ENCODE results near the gene MGRN1. TPM values are rescaled to one million over a fixed set of nuclear protein-coding genes. Genes with fewer than 3 reads are reported as not detected.

The MGRN1 gene
- total and polyA plus RNA-seq, 2 of the 13 experiments (the other 11 are each of a cell fraction or from before 2014, with no cell fraction given), result 11.9 to 12.6 TPM

GRCh38 chr16:4617880-4618279 is 6.7 kb upstream of the MGRN1 start (continued):
- TF ChIP-seq ZNF564 (CRISPR knock-in tag; IDR thresholded peaks at IDR 0.05) (no peak), ZNF543 (CRISPR knock-in tag; IDR thresholded peaks at IDR 0.05) (0 out of 2 replicates have a peak, but pooled peaks have one; percentile 3), ZHX2 (IDR thresholded peaks at IDR 0.05; ENCODE audit: low read depth) (no peak), ZHX2 (CRISPR knock-in tag; IDR thresholded peaks at IDR 0.05; ENCODE audit: borderline replicate concordance) (no peak), ZFX (CRISPR knock-in tag; IDR thresholded peaks at IDR 0.05; ENCODE audit: low read depth) (peak; percentile 47; the same call in 1 of the 2 replicates), ZBTB8A (CRISPR knock-in tag; IDR thresholded peaks at IDR 0.05; ENCODE audit: borderline replicate concordance, low read depth) (no peak), ZNF296 (CRISPR knock-in tag; conservative IDR thresholded peaks at IDR 0.05) (0 out of 2 replicates have a peak, but pooled peaks have one; percentile 54), ZNF232 (CRISPR knock-in tag; IDR thresholded peaks at IDR 0.05; ENCODE audit: borderline replicate concordance) (0 out of 2 replicates have a peak, but pooled peaks have one; percentile 11), ATAD3A (CRISPR knock-in tag; IDR thresholded peaks at IDR 0.05) (no peak)

Measured in HepG2 (cell line).